ENCODE measurements around the gene SERGEF. TPM values are rescaled to one million over a fixed set of nuclear protein-coding genes. Genes with fewer than 3 reads are reported as not detected.

Gene SERGEF
- total and polyA plus RNA-seq, 12 donors = 14.8 to 105 (median 19.9) TPM

DNA sequence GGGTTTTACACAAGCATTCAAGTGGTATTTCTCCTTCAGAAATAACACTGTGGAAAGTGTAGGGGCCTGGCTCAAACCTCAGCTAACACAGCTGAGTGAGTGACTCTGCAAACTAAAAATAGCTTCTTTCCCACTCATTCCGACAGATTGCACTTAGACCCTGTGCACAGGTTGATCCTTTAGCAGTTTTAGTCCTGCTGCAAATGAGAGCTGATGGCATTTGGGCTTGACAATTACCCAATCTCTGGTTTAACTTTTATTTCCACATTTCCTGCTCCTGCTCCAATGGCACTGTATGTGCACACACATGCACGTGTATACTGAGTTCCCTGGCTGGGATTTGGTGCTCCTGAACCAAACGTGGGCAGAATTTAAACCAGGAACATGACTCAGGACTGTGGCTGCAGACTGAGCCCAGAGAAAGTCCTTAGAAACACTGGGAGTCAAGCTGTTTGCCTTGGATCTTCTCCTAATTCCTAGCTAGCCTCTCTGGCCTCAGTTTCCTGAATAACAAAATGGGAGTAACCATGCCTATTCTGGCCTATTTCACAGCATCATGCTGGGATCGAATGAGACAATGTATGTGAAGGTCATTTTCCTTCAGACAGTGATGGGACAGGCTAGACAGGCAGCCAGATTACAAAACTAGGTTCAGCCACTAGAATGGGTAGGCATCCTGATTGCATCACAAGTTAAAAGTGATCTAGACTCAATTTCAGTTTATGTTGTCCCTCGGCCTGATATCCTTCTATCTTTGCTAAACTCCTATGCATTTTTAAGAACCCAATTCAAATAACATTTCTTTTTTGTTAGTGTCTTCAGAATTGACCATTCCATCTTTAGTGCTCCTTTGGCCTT lies 58.2 kb downstream of the SERGEF start:
- peak in 1 of 2 donors; percentile 14 for DNase-seq

DNA sequence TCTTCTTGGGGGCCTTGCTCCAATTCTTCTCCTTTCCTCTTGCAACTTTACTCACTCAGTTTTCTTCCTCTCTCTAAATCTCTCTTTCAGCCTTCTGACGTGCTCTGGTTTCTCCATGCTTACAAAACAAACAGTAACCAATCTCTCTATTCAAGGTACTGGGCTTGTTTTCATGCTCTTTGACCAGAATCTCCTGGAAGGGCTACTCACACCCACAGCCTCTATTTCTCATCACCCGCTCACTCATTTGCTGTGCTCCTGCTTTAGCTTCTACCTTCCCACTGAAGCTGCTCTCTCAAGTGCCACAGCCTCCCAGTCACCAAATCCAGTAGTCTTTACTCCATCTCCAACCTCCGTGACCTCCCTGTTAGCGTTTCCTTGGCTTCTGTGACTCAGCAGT lies 60.4 kb downstream of the SERGEF start:
- peaks cover 0 to 77% (median 0%) of the 10 kb centered on the region in 9 donors for H3K36me3 ChIP-seq
- no peak for DNase-seq
- no peak overlapping the region for H3K4me3 ChIP-seq
- H3K27ac ChIP-seq = no peak overlapping the region
- intact Hi-C loops (cut with DNase I) = no loop called here
- 84 to 86% methylated on average over 4 of the region's 4 CpGs for WGBS, 2 donors
- ATAC-seq = no peak
- peaks cover 0 to 27% (median 10%) of the 10 kb centered on the region in 9 donors for H3K4me1 ChIP-seq
- no peaks in the 10 kb centered on the region for H3K9me3 ChIP-seq
- H3K27me3 ChIP-seq = no peaks in the 10 kb centered on the region
- TF ChIP-seq, protein P1, sequence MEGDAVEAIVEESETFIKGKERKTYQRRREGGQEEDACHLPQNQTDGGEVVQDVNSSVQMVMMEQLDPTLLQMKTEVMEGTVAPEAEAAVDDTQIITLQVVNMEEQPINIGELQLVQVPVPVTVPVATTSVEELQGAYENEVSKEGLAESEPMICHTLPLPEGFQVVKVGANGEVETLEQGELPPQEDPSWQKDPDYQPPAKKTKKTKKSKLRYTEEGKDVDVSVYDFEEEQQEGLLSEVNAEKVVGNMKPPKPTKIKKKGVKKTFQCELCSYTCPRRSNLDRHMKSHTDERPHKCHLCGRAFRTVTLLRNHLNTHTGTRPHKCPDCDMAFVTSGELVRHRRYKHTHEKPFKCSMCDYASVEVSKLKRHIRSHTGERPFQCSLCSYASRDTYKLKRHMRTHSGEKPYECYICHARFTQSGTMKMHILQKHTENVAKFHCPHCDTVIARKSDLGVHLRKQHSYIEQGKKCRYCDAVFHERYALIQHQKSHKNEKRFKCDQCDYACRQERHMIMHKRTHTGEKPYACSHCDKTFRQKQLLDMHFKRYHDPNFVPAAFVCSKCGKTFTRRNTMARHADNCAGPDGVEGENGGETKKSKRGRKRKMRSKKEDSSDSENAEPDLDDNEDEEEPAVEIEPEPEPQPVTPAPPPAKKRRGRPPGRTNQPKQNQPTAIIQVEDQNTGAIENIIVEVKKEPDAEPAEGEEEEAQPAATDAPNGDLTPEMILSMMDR (IDR thresholded peaks at IDR 0.05) = no peak

More for the DNA sequence above, 58.2 kb downstream of the SERGEF start:
- Histone ChIP-seq H3K4me3 (no peak overlapping the region), H3K27ac (peak overlapping the region in 9 of 10 donors; percentile 29 to 83 (median 70)), H3K36me3 (peaks cover 0 to 88% (median 4%) of the 10 kb centered on the region in 9 donors), H3K4me1 (peaks cover 0 to 27% (median 10%) of the 10 kb centered on the region in 9 donors), H3K27me3 (no peaks in the 10 kb centered on the region), H3K9me3 (no peaks in the 10 kb centered on the region)
- WGBS, 2 donors = 46 to 53% methylated on average over 5 of the region's 5 CpGs
- ATAC-seq = peak; percentile 65 to 96 (median 92)
- TF ChIP-seq, protein P1 (IDR thresholded peaks at IDR 0.05) = no peak
- intact Hi-C loops (cut with DNase I) = no loop called here

DNA sequence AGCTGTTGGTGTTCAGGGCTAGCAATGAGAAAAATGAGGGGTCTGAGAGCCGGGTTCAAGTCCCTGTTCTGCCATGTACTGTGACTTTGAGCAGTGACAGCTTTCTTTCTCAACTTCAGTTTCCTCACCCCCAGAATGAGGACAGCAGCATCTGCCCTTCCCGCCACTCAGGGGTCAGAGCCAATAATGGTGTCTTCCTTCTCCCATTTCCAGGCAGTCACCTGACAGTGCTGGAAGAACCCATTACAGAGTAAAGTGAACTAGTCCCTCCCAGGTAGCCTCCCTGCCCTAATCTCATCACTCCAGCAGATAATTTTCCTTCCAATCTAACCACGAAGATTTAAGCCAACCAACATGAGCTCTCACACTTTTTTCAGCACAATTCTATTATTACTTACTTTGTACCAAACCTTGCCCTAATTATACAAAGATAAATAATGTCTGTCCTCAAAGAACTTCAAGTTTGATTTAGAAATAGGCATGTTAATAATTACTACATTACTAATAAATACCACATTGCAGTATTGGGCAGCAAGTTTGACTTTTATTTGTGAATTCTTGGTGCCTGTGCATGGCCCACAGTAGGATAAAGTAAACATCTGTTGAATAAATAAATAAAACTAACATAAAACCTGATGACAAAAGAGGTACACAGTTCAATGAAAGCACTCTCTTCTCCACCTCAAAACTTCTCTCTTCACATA lies 61.0 kb downstream of the SERGEF start:
- peaks cover 0 to 27% (median 10%) of the 10 kb centered on the region in 9 donors for H3K4me1 ChIP-seq
- WGBS, 2 donors = 90 to 97% methylated on average over 3 of the region's 3 CpGs
- no peak overlapping the region for H3K27ac ChIP-seq
- intact Hi-C loops (cut with DNase I) = no loop called here
- H3K27me3 ChIP-seq = no peaks in the 10 kb centered on the region
- DNase-seq = no peak
- TF ChIP-seq, protein P1 (IDR thresholded peaks at IDR 0.05) = no peak
- no peak overlapping the region for H3K4me3 ChIP-seq
- H3K36me3 ChIP-seq = peaks cover 0 to 73% (median 0%) of the 10 kb centered on the region in 9 donors
- ATAC-seq = no peak
- H3K9me3 ChIP-seq = no peaks in the 10 kb centered on the region

DNA sequence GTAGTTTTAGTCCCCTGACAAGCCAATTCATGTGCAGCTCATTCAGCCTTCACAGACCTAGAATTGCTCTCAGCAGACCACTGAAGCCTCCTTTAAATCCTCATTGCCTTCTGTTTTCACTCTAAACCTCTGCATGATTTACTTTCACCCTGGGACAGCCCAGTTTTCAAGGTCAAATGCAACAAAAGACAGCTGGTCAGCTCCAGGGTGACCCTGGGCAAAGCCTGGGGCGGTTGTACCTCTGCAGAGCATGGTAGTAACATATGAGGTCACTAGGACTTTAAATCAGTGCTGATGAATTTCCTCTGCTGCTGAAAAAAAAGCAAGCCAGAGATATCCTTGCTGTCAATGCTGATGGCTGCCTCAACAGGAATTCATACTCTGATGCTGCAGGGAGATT lies 62.2 kb downstream of the SERGEF start:
- Histone ChIP-seq H3K27me3 (no peaks in the 10 kb centered on the region), H3K36me3 (peaks cover 0 to 69% (median 0%) of the 10 kb centered on the region in 9 donors), H3K4me3 (no peak overlapping the region), H3K27ac (no peak overlapping the region), H3K4me1 (peaks cover 0 to 27% (median 10%) of the 10 kb centered on the region in 9 donors), H3K9me3 (no peaks in the 10 kb centered on the region)
- intact Hi-C loops (cut with DNase I) = no loop called here
- ATAC-seq (no peak), DNase-seq (no peak)
- TF ChIP-seq, protein P1 (IDR thresholded peaks at IDR 0.05) = no peak
- 82 to 92% methylated on average over 1 of the region's 1 CpG for WGBS, 2 donors

Measured in heart right ventricle (tissue), 16 donors.